ENCODE data around the gene FAM120A. TPM values are rescaled to one million over a fixed set of nuclear protein-coding genes. Genes with fewer than 3 reads are reported as not detected.
A peak's percentile ranks its signal among the peaks of the same experiment; 100 is the strongest.

Gene FAM120A
- total and polyA plus RNA-seq, 7 donors, result 37.9 to 126 (median 70.1) TPM

DNA sequence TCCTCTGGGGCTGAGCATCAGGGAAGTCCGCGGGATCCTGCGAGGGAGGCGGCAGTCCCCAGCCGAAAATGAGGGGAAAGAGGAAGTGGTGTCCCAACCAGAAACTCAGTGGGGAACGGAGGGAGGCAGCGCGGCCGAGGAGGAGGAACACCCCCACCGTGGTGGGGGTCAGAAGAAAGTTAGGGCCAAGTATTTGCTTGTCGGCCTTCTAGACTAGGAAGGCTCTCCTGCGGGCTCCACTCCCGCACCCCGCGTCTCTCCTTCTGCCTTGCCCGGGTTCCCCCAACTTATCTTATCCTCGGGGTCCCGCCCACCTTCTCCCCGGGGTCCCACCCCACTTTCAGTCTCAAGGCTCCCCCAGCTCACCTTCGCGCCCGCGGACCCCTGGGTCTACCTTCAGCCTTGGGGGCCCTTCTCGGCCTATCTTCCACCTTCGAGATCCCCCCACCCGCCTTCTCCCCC lies 124.3 kb downstream of the FAM120A start:
- peak overlapping the region; percentile 88 for H3K4me3 ChIP-seq
- ATAC-seq (peak; percentile 14 to 46 (median 18)), DNase-seq (peak; percentile 63 to 77)
- no peaks in the 10 kb centered on the region for H3K27me3 ChIP-seq (ENCODE audit: insufficient read depth in 3 of 3, low read length in 2 of 3)
- H3K4me1 ChIP-seq, result peaks cover 39% of the 10 kb centered on the region
- H3K27ac ChIP-seq, result peak overlapping the region; percentile 86
- no peaks in the 10 kb centered on the region for H3K36me3 ChIP-seq (ENCODE audit: insufficient read depth in 1 of 2, low read depth in 1 of 2)
- no peaks in the 10 kb centered on the region for H3K9me3 ChIP-seq
- intact Hi-C loops (cut with DNase I), result no loop called here
- TF ChIP-seq, protein P1, sequence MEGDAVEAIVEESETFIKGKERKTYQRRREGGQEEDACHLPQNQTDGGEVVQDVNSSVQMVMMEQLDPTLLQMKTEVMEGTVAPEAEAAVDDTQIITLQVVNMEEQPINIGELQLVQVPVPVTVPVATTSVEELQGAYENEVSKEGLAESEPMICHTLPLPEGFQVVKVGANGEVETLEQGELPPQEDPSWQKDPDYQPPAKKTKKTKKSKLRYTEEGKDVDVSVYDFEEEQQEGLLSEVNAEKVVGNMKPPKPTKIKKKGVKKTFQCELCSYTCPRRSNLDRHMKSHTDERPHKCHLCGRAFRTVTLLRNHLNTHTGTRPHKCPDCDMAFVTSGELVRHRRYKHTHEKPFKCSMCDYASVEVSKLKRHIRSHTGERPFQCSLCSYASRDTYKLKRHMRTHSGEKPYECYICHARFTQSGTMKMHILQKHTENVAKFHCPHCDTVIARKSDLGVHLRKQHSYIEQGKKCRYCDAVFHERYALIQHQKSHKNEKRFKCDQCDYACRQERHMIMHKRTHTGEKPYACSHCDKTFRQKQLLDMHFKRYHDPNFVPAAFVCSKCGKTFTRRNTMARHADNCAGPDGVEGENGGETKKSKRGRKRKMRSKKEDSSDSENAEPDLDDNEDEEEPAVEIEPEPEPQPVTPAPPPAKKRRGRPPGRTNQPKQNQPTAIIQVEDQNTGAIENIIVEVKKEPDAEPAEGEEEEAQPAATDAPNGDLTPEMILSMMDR (IDR thresholded peaks at IDR 0.05), result no peak
- WGBS, 3 donors, result 0 to 3% (median 1%) methylated on average over 20 to 26 of the region's 26 CpGs

DNA sequence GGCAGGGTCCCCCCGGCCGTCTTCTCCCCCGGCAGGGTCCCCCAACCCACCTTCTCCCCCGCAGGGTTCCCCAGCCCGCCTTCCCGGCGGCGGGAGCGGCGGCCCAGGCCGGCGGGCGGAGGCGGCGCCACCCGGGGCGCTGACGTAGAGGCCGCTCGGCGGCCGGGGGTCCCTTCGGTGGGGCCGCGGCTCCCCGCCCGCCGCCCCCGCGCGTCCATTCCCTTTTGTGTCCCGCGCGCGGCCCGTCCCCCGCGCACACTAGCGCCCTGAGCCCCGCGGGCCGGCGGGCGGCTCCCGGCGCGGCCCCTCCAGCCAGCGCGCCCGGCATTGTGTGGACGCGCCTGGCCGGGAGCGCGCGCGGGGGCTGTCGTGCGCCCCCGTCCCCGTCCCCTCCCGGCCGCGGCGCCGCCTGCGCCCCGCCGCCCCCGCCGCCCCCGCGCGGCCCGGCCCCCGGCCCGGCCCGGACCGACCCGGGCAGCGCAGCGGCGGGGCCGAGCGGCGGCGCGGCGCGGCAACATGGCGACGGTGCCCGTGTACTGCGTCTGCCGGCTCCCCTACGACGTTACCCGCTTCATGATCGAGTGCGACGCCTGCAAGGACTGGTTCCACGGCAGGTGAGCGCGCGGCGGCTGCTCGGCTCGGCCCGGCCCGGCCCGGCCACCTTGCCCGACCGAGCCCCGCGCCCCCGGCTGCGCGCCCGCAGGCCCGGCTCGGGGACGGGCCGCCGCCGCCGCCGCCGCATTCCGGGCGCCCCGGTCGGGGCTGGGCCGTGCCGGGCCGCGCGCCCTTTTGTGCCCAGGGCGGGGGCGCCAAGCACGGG lies 125.0 kb downstream of the FAM120A start, which contains the start of gene PHF2:
Gene PHF2 (plus strand): TSS at position 327 of the 820 bp plus-strand sequence. CDS start 190 bp downstream, at position 517.
- H3K4me1 ChIP-seq, result peaks cover 46% of the 10 kb centered on the region
- intact Hi-C loops (cut with DNase I), result no loop called here

DNA sequence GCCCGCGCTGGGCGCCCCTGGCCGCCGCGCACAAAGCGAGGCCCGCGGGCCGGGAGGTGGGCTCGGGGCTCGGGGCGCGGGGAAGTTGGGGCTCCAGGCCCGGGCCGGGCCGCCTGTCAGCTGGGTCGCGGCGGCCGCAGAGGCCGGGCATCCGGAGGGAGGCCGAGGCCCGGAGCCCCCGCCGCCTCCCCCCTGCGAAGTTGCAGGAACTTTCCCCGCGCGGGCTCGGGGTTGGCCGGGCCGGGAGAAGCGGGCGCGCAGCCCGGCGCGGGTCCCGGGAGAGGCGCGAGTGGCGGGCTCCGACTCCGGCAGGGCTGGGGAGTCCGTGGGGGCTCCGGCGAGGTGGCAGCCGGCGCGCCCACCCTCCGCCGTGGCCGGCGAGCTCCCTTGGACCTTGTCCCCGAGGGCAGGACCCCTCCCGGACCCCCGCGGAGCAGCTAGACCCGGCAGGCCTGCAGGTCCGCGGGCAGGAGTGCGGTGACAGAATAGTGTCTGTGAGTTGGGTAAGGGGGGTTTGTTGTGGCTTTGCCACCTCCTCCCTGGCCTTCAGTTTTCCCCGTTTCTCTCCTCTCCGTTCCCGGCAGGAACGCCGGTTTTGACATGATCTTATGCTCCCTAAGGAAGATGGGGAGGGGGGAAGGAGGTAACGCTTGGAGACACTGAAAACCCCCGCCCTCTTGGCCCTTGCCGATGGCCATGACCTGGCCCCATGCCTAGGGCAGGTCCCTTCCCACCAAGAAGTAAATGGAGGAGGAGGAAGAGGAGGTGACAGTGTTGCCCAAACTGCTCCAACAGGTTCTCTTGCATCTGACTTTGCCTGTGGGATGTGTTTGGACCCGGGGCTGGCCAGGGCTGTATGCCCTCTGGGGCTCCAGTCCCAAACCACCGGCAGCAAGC lies 125.8 kb downstream of the FAM120A start:
- DNase-seq (peak; percentile 67 to 76), ATAC-seq (peak; percentile 6 to 37 (median 32))
- Histone ChIP-seq H3K27ac (peak overlapping the region; percentile 82), H3K27me3 (ENCODE audit: insufficient read depth in 3 of 3, low read length in 2 of 3) (no peaks in the 10 kb centered on the region), H3K4me3 (peak overlapping the region; percentile 91), H3K36me3 (ENCODE audit: insufficient read depth in 1 of 2, low read depth in 1 of 2) (no peaks in the 10 kb centered on the region), H3K9me3 (no peaks in the 10 kb centered on the region), H3K4me1 (peaks cover 53% of the 10 kb centered on the region)
- TF ChIP-seq, protein P1 (IDR thresholded peaks at IDR 0.05), result no peak
- WGBS, 3 donors, result 2% methylated on average over 34 to 73 of the region's 74 CpGs
- intact Hi-C loops (cut with DNase I), result no loop called here

More for the DNA sequence above, 125.0 kb downstream of the FAM120A start, which contains the start of gene PHF2:
- peak in 1 of 2 donors; percentile 51 for DNase-seq
- Histone ChIP-seq H3K9me3 (no peaks in the 10 kb centered on the region), H3K36me3 (ENCODE audit: insufficient read depth in 1 of 2, low read depth in 1 of 2) (no peaks in the 10 kb centered on the region), H3K27ac (peak within 1 kb of the TSS; percentile 86), H3K27me3 (ENCODE audit: insufficient read depth in 3 of 3, low read length in 2 of 3) (no peaks in the 10 kb centered on the region), H3K4me3 (peak within 1 kb of the TSS; percentile 91)
- ATAC-seq, result peak; percentile 33 to 55 (median 45)
- WGBS, 3 donors, result 0 to 1% (median 0%) methylated on average over 28 to 140 of the region's 140 CpGs
- TF ChIP-seq, protein P1 (IDR thresholded peaks at IDR 0.05), result no peak

DNA sequence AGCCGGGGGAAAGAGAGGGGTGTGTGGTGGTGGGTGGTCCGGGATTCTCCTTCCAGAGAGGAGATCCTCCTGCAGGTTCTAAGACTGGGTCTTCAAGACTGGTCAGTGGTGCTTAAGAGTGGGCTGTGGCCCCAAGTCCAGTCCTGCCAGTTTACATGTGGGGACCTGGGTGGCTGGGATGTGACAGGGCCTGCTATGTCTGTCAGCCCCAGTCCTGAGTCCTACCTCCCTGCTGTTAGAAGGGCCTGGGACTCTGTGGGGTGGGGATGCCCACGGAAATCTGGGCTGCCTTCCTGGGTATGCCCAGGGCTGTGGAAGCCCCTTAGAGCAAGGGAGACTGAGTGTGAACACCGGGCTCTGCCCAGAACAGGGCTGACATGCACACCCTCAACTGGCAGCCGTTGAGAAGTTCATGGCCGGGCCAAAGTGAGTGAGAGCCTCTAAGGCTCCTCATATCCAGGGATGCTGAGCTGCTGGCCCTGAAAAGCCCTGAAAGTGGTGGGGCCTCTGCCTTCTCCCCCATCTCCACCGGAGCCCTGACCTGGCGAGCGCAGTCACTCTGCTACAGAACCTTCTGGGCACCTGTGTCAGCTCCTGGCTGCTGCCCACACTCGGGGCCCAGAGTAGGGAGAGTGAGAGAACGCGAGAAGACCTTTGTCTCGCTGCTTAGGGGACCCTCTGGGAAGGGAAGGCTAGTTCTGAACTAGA lies 126.6 kb downstream of the FAM120A start:
- Histone ChIP-seq H3K27ac (peak overlapping the region; percentile 82), H3K4me3 (peak overlapping the region; percentile 91), H3K4me1 (peaks cover 57% of the 10 kb centered on the region), H3K27me3 (ENCODE audit: insufficient read depth in 3 of 3, low read length in 2 of 3) (no peaks in the 10 kb centered on the region), H3K36me3 (ENCODE audit: insufficient read depth in 1 of 2, low read depth in 1 of 2) (no peaks in the 10 kb centered on the region), H3K9me3 (no peaks in the 10 kb centered on the region)
- WGBS, 3 donors, result 42 to 58% (median 47%) methylated on average over 13 of the region's 13 CpGs
- no peak for DNase-seq
- TF ChIP-seq, protein P1 (IDR thresholded peaks at IDR 0.05), result no peak
- peak in 3 of 4 donors; percentile 30 to 41 (median 38) for ATAC-seq
- intact Hi-C loops (cut with DNase I), result no loop called here

Measured in psoas muscle (tissue), 8 donors.